Brain pericyte (primary cell): ENCODE data around the gene UVSSA.
"Not testable (repeated sequence)": the region's sequence is repeated elsewhere in the genome, so short reads cannot be mapped to it uniquely, and the experiment has no call there.

Experiments used
- DNase-seq: peaks from one replicate; pipeline ENCODE4 v3.0.0-alpha.2; 2012; ENCODE audit warnings: low read depth, low spot score

Gene UVSSA

GRCh38 chr4:1363513-1363912, 16.5 kb downstream of the UVSSA start:
- DNase-seq = no peak

DNA sequence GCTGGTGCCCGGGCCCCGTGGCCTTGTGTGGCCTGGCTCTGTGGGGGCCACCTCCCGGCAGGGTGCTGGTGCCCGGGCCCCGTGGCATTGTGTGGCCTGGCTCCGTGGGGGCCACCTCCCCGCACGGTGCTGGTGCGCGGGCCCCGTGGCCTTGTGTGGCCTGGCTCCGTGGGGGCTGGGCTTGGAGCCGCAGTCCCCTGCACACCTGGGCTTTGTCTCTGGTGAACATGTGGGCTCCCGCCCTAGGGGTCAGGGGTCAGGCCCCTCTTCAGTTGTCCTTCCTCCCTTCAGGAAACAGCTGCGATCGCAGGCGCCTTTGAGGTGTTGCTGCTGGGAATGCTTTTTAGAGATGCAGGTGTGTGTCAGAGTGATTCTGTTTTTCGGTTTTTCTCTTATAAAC, 17.2 kb downstream of the UVSSA start:
- DNase-seq = no peak

- no peak for DNase-seq
Measured at GRCh38 chr4:1364748-1365147, 17.7 kb downstream of the UVSSA start.

DNA sequence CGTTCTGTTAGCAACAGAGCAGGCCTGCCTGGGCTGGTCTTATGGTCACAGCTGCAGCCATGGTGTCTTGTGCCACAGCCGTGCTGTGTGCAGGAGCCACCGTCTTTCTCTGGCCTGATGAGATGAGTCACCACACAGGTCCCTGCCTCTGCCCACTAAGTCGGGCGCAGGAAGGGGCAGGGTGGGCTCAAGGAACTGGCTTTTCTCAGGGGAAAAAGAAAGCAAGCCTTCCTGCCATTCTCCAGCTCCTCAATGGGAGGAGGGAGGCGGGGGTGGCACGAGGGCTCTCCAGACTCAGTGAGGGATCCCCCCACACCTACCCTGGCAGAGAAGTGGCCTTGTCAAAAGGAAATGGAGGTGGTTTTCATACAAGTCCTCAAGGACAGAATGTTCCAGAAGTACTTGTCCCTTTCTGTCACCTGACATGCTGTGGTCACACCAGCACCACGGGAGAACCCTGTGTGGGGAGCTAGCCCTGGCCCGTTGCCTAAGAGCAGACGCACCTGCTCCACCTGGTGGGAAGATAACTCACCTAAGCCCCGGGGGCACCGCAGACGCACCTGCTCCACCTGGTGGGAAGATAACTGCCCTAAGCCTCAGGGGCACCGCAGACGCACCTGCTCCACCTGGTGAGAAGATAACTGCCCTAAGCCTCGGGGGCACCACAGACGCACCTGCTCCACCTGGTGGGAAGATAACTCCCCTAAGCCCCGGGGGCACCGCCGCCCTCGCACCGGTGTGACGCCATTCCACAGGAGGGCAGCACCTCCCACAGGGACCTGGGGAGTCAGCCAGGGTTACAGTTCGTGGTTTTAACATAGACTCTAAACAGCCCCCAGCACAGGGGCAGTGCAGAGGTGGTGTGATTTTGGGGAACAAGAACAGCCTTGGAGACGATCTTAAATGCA, 18.5 kb downstream of the UVSSA start:
- no peak for DNase-seq

DNA sequence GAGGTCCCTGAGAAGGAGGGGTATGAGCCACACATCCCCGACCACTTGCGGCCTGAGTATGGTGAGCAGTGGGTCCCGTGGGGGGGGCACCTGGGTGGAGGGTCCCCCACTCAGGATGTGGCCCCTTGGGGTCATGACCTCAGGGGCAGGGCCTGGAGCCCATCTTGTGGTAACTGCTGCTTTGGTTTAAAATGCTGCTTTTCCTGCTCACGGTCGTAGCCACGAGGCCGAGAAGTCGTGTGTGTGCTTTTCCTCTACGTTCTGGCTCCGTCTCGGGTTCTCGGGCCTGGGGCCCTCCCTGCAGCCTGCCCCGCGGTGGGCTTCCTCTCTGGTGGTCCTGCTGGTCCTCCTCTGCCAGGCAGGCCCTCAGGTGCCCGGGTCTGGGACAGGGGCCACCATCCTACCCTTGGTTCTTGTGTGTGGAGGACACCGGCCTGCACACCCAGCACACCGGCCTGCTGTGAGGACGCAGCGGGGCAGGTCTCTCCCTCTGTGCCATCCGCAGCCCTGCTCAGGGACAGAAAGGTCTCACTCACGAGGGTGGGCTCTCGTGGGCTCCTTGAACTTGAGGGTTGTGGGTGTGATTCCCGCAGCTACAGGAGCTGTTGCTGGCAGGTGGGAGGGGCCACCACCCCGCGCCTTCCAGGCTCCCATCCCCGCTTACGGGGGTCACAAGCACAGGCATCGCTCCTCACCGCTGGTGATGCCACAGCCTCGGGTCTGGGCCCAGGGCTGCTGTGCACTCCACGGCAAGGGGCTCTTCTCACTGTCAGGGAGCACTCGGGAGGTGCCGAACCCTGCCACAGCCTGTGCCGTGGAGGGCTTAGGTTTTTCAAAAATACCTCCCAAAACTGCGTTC, 19.6 kb downstream of the UVSSA start:
- DNase-seq = no peak

DNA sequence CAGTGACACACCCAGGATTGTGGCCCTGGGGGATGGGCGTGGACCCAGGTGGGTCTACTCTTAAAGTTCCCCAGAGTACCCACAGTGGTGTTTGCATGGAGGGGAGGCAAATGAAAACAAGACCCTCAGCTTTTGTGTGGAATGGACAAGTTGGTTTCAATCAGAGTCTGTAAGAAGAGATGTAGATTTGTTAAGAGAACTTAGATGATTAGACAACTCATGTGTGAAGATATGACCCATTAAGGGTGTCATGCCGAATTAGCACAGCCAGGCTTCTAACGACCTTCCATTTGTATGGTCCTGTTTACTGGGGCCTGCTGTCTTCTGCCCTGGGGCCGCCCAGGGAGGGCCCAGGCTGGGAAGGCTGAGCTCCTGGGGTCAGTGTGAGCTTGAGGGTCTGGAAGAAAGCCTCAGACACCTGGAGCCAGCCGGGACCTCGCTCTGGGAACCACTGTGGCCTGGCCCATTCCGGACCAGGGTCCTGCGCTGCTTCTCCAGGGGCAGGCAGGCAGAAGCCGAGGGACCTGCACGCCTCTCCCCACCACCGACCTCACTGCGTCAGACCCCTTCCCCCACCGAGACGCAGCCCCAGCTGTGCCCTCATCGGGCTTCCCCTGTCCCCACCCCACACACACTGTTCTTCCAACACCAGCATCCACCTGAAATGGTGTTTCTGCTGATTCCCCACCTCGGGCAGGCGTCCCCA, 20.4 kb downstream of the UVSSA start:
- no peak for DNase-seq

DNA sequence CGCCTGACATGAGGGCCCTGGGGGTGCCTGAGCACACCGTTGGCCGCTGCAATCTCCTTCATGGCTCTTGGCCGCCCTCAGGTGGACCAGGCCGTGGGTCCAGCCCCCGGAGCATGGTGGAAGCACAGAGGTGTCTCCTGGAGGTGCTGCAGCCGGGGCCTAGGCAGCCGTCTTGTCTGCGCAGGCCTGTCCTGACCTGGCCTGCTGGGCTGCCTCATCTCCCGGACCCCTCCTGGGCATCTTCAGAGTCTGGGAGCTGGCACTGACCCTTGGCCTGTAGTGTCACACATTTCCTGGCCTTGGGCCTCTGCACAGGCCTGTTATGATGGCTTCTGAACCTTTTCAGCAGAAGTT, 20.9 kb downstream of the UVSSA start:
- DNase-seq = no peak

DNA sequence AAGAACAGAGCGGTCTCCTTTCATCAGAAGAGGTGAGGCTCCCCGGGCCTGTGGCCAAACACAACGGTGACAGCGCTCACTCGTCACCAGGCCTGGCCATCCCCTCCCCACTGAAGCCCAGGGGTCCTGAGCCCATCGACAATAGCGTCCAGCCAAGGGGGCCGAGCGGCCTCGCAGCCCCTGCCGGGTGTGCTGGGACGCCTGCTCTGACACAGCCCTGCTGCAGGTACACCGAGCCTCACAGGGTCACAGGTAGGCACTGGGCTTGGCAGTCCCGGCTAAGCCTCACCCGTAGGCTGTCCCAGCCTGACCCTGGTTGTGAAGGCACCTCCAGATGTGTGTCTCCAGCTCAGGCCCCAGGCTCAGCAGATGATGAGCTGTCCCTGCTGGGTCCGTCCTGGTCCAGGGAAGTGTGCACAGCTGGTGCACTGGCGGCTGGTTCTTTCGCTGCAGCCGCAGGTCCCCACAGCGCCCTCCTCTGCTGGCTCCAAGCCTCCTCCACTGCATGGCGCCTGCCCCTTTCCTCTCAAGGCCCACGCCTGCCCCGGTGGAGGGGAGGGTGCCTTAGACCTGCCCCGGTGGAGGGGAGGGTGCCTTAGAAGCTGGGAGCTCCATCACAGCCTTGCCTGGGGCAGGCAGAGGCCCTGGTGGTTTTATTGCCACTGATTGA, 21.5 kb downstream of the UVSSA start:
- no peak for DNase-seq

DNA sequence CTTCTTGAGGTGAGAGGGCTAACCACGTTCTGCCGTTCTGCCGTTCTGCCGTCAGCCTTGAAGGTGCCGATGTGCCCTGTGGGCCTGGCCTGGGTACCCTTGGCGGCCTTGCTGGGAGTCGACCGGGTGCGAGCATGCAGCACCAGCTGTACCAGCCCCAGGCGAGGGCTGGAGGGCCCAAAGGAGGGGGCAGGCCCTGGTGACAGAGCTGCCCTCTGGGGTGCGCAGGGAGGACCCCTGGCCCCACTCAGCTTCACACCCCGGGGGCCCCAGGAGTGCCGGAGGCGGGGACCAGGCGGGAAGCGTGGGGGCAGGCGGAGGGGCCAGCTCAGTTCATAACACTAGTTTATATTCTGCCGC, 22.1 kb downstream of the UVSSA start:
- DNase-seq = no peak

DNA sequence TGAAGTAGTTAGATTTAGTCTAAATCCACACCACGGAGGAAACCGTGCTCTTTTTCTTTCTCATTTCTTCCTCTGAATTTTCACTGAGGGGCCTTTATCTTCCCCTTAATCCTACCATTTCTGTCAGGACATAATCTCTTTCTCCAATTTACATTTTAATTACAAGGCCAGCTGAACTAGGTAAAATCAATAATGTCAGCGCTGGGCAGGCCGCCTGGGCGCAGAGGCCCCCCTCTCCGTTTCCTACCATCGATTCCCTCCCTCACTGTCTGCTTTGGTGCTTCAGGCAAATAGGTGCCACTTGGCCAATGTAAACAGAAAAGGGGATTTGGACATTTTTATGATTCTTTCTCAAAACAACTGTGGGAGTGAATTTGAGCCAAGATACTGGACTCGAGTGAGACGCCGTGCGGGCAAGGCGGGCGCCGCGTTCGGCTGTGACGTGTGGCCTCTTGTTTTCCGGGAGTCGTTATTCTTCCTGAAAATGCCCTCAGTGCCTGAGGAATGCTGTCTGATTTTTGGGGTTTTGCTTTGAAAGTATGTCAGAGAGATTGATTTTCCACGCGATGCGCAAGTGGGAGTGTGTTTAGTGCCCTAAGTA, 22.6 kb downstream of the UVSSA start:
- no peak for DNase-seq

DNA sequence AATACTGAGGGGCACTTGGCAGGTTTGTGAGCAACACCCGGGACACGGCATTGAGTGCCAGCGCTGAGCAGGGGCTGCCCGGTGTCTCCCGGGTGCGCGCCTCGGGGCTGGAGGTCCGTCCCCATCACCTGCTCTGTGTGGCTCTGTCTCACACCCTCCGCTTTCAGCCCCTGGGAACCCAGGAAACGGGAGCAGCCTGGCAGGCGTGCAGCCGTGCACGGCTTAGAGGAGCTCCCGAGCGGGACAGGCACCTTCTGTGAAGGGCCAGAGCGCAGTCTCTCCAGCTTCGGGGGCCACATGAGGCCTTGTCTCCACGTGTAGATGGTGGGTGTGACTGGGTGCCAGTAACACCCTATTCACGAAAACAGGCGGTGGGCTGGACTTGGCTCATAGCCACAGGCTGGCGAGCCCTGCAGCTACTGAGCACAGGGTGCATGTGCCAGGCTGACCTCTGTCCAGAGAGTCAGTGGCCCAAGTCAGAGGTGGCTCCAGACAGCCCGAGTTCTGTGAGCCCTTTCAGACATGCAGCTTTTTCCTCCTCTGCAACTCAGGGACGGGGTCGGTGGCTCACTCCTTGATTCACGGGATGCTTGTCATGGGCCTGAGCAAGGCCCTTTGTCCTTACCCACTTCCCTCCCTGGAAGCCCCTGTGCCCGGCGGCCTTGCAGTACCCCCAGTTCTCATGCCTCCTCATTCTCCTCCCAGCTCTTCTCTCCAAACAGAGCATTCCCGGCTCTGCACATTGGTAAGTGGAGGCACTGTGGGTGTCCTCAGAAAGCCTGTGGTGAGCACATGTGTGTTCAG, 23.5 kb downstream of the UVSSA start:
- DNase-seq = no peak

- no peak for DNase-seq
Measured at GRCh38 chr4:1371176-1372165, 24.5 kb downstream of the UVSSA start.

DNA sequence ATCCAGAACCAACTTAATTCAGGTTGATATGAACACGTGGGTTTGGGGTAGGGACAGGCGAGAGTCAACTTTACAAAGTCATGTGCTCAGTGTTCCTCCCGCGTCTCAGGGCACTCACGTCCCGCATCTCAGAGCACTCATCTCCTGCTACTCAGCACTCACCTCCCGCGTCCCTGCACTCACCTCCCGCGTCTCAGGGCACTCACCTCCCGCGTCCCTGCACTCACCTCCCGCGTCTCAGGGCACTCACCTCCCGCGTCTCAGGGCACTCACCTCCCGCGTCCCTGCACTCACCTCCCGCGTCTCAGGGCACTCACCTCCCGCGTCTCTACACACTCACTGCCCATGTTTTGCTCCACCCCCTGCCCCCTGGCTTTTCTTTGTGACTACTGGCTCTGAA, 25.6 kb downstream of the UVSSA start:
- not testable (repeated sequence) for DNase-seq

GRCh38 chr4:1373892-1374705, 27.1 kb downstream of the UVSSA start:
- DNase-seq = no peak

GRCh38 chr4:1374706-1375045, 27.7 kb downstream of the UVSSA start:
- no peak for DNase-seq

- DNase-seq = no peak
Measured at GRCh38 chr4:1375051-1375721, 28.2 kb downstream of the UVSSA start.

GRCh38 chr4:1375761-1376322, 28.8 kb downstream of the UVSSA start:
- no peak for DNase-seq
